GM23338 (cell line): ENCODE results near the gene TNNT2. TPM values are rescaled to one million over a fixed set of nuclear protein-coding genes. Genes with fewer than 3 reads are reported as not detected.

Experiments
- ATAC-seq: fragments of 200-7000 bp; cut with Tn5 transposase; 3 replicates; pipeline ENCODE4 v1.9.1; 2020
- DNase-seq: peaks from one replicate; pipeline ENCODE4 v3.0.0-alpha.2; 2015; ENCODE audit warnings: low spot score
- H2AFZ ChIP-seq: fragments of 200-600 bp; sonication (generic); 2 replicates; pipeline ENCODE4 v1.8.0; 2016; ENCODE audit warnings: antibody characterized with exemption, mild to moderate bottlenecking, moderate library complexity
- H3F3A ChIP-seq: fragments of 200-600 bp; sonication (generic); replicated peaks from 2 replicates; pipeline ENCODE4 v1.8.0; 2017; ENCODE audit warnings: antibody characterized with exemption, mixed run types, low read depth
- H3K27ac ChIP-seq: fragments of 200-600 bp; sonication (generic); 2 replicates; pipeline ENCODE4 v1.6.1; 2016; ENCODE audit warnings: low read depth
- H3K27me3 ChIP-seq: fragments of 200-600 bp; sonication (generic); 2 replicates; pipeline ENCODE4 v1.8.0; 2016; ENCODE audit warnings: mild to moderate bottlenecking, mixed run types, moderate library complexity; ENCODE audit not compliant: insufficient read depth
- H3K36me3 ChIP-seq: fragments of 200-600 bp; sonication (generic); 2 replicates; pipeline ENCODE4 v1.8.0; 2016; ENCODE audit warnings: mild to moderate bottlenecking; ENCODE audit not compliant: insufficient read depth
- H3K4me1 ChIP-seq: fragments of 200-600 bp; sonication (generic); 2 replicates; pipeline ENCODE4 v1.8.0; 2016; ENCODE audit warnings: mild to moderate bottlenecking, moderate library complexity; ENCODE audit not compliant: insufficient read depth
- H3K4me2 ChIP-seq: fragments of 200-600 bp; sonication (generic); 2 replicates; pipeline ENCODE4 v1.7.1; 2017; ENCODE audit warnings: mixed run types
- H3K4me3 ChIP-seq: fragments of 200-600 bp; sonication (generic); 2 replicates; pipeline ENCODE4 v1.6.1; 2016; ENCODE audit warnings: mixed run types
- H3K79me2 ChIP-seq: fragments of 200-600 bp; sonication (generic); replicated peaks from 2 replicates; pipeline ENCODE4 v1.8.0; 2017; ENCODE audit warnings: mild to moderate bottlenecking; ENCODE audit not compliant: insufficient read depth
- H3K9me2 ChIP-seq: fragments of 200-600 bp; sonication (generic); 2 replicates; pipeline ENCODE4 v1.8.0; 2017; ENCODE audit not compliant: insufficient read depth
- H4K20me1 ChIP-seq: fragments of 200-600 bp; sonication (generic); replicated peaks from 2 replicates; pipeline ENCODE4 v1.8.0; 2017; ENCODE audit warnings: mild to moderate bottlenecking; ENCODE audit not compliant: insufficient read depth
- H3K27ac Mint-ChIP-seq: 2 replicates; pipeline ENCODE4 v1.8.0; 2020; ENCODE audit warnings: inconsistent platforms, mild to moderate bottlenecking, moderate library complexity, mixed read lengths
- H3K27me3 Mint-ChIP-seq: 3 replicates; pipeline ENCODE4 v1.8.0; 2022; ENCODE audit warnings: low read depth, mild to moderate bottlenecking, moderate library complexity, mixed read lengths, inconsistent platforms; ENCODE audit not compliant: insufficient read depth, poor library complexity
- H3K36me3 Mint-ChIP-seq: 3 replicates; pipeline ENCODE4 v1.8.0; 2021; ENCODE audit warnings: low read depth, mild to moderate bottlenecking, inconsistent platforms, moderate library complexity, mixed read lengths
- H3K4me1 Mint-ChIP-seq: 3 replicates; pipeline ENCODE4 v1.8.0; 2020; ENCODE audit warnings: mild to moderate bottlenecking, inconsistent platforms, mixed read lengths
- H3K4me3 Mint-ChIP-seq: 3 replicates; pipeline ENCODE4 v1.8.0; 2021; ENCODE audit warnings: moderate library complexity, mild to moderate bottlenecking, inconsistent platforms, mixed read lengths
- H3K9me3 Mint-ChIP-seq: 3 replicates; pipeline ENCODE4 v1.8.0; 2020; ENCODE audit warnings: moderate library complexity, mild to moderate bottlenecking, inconsistent platforms, mixed read lengths
- CREB1 ChIP-seq: fragments of 250-450 bp; sonication (Bioruptor Pico); IDR thresholded peaks from 2 replicates; pipeline ENCODE4 v1.5.0; 2020; ENCODE audit warnings: low read depth, mild to moderate bottlenecking, moderate library complexity
- EZH2 ChIP-seq: fragments of 200-600 bp; sonication (generic); IDR thresholded peaks from one replicate; pipeline ENCODE4 v1.8.0; 2017; ENCODE audit warnings: antibody characterized with exemption, mild to moderate bottlenecking, low read depth; ENCODE audit not compliant: unreplicated experiment
- EZH2phosphoT487 ChIP-seq: fragments of 200-600 bp; sonication (generic); IDR thresholded peaks from one replicate; pipeline ENCODE4 v1.8.1; 2018; ENCODE audit warnings: antibody characterized with exemption; ENCODE audit not compliant: unreplicated experiment
- JUNB ChIP-seq: IDR thresholded peaks from one replicate; pipeline ENCODE4 v1.6.1; 2016; ENCODE audit warnings: antibody characterized with exemption; ENCODE audit not compliant: unreplicated experiment
- NANOG ChIP-seq: IDR thresholded peaks from 2 replicates; pipeline ENCODE4 v1.6.1; 2016; ENCODE audit warnings: antibody characterized with exemption, borderline replicate concordance
- POLR2AphosphoS5 ChIP-seq: IDR thresholded peaks from 2 replicates; pipeline ENCODE4 v1.6.1; 2016; ENCODE audit warnings: antibody characterized with exemption, low read depth
- ZNF114 ChIP-seq: fragments of 250-450 bp; sonication (Bioruptor Pico); IDR thresholded peaks from 2 replicates; pipeline ENCODE4 v1.5.0; 2020; ENCODE audit warnings: mild to moderate bottlenecking, moderate library complexity
- ZNF331 ChIP-seq: fragments of 250-450 bp; sonication (Bioruptor Pico); IDR thresholded peaks from 2 replicates; pipeline ENCODE4 v1.5.0; 2020; ENCODE audit warnings: low read depth, mild to moderate bottlenecking, moderate library complexity
- polyA plus RNA-seq: library from polyadenylated mRNA; unstranded; fragments of >200 nt; fragmentation: Nextera tagmentation; extraction: Ambion mirVana; gene quantifications from 2 replicates; pipeline ENCODE4 v1.2.1, GENCODE V29; 2016
- total RNA-seq: library from RNA; depleted of rRNA; stranded (reverse); fragments of >200 nt; shearing (Covaris generic); gene quantifications from 2 replicates; pipeline ENCODE4 v1.2.3, GENCODE V29; 2014
- TF ChIP-seq, protein P1 (sequence below): fragments of 250-450 bp; sonication (Bioruptor Pico); IDR thresholded peaks from 2 replicates; pipeline ENCODE4 v1.5.0; 2020; ENCODE audit warnings: mild to moderate bottlenecking, moderate library complexity
- TF ChIP-seq, protein P2 (sequence below): IDR thresholded peaks from one replicate; pipeline ENCODE4 v1.6.1; 2018; ENCODE audit warnings: antibody characterized with exemption; ENCODE audit not compliant: unreplicated experiment
- TF ChIP-seq, protein P3 (sequence below), 2 experiments: fragments of 200-600 bp in 1 of 2; sonication (generic) in 1 of 2; conservative IDR thresholded peaks; 2 replicates each; pipeline versions ENCODE4 v1.5.1 to v1.6.1; 2016 to 2017; ENCODE audit warnings: antibody characterized with exemption in 2 of 2, low read depth in 2 of 2, mild to moderate bottlenecking in 2 of 2, moderate library complexity in 1 of 2

The TNNT2 gene
- total and polyA plus RNA-seq, 2 experiments from 2014 or later: 7.5 to 19.1 TPM

DNA sequence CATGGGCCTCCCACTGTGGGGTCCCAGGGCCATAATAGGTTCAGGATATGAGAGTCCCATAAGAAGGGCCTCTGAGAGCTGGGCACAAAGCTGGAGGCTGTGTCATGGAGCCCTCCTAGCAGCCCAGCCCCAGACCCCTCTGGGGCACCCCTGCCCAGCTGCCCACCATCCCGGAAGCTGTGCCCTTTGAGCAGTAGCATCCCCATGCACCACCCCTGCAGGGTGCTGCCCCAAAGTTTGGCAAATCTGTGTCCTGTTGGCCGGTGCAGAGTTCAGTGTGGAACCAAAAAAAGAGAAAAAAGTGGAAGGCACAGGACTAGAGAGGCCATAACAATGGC lies 17.6 kb downstream of the TNNT2 start:
- H3K27me3 Mint-ChIP-seq: peaks cover 25% of the 10 kb centered on the region
- TF ChIP-seq, protein P1, sequence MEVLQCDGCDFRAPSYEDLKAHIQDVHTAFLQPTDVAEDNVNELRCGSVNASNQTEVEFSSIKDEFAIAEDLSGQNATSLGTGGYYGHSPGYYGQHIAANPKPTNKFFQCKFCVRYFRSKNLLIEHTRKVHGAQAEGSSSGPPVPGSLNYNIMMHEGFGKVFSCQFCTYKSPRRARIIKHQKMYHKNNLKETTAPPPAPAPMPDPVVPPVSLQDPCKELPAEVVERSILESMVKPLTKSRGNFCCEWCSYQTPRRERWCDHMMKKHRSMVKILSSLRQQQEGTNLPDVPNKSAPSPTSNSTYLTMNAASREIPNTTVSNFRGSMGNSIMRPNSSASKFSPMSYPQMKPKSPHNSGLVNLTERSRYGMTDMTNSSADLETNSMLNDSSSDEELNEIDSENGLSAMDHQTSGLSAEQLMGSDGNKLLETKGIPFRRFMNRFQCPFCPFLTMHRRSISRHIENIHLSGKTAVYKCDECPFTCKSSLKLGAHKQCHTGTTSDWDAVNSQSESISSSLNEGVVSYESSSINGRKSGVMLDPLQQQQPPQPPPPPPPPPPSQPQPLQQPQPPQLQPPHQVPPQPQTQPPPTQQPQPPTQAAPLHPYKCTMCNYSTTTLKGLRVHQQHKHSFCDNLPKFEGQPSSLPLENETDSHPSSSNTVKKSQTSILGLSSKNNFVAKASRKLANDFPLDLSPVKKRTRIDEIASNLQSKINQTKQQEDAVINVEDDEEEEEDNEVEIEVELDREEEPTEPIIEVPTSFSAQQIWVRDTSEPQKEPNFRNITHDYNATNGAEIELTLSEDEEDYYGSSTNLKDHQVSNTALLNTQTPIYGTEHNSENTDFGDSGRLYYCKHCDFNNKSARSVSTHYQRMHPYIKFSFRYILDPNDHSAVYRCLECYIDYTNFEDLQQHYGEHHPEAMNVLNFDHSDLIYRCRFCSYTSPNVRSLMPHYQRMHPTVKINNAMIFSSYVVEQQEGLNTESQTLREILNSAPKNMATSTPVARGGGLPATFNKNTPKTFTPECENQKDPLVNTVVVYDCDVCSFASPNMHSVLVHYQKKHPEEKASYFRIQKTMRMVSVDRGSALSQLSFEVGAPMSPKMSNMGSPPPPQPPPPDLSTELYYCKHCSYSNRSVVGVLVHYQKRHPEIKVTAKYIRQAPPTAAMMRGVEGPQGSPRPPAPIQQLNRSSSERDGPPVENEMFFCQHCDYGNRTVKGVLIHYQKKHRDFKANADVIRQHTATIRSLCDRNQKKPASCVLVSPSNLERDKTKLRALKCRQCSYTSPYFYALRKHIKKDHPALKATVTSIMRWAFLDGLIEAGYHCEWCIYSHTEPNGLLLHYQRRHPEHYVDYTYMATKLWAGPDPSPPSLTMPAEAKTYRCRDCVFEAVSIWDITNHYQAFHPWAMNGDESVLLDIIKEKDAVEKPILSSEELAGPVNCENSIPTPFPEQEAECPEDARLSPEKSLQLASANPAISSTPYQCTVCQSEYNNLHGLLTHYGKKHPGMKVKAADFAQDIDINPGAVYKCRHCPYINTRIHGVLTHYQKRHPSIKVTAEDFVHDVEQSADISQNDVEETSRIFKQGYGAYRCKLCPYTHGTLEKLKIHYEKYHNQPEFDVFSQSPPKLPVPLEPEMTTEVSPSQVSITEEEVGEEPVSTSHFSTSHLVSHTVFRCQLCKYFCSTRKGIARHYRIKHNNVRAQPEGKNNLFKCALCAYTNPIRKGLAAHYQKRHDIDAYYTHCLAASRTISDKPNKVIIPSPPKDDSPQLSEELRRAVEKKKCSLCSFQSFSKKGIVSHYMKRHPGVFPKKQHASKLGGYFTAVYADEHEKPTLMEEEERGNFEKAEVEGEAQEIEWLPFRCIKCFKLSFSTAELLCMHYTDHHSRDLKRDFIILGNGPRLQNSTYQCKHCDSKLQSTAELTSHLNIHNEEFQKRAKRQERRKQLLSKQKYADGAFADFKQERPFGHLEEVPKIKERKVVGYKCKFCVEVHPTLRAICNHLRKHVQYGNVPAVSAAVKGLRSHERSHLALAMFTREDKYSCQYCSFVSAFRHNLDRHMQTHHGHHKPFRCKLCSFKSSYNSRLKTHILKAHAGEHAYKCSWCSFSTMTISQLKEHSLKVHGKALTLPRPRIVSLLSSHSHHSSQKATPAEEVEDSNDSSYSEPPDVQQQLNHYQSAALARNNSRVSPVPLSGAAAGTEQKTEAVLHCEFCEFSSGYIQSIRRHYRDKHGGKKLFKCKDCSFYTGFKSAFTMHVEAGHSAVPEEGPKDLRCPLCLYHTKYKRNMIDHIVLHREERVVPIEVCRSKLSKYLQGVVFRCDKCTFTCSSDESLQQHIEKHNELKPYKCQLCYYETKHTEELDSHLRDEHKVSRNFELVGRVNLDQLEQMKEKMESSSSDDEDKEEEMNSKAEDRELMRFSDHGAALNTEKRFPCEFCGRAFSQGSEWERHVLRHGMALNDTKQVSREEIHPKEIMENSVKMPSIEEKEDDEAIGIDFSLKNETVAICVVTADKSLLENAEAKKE (CRISPR knock-in tag): no peak
- TF ChIP-seq, protein P2, sequence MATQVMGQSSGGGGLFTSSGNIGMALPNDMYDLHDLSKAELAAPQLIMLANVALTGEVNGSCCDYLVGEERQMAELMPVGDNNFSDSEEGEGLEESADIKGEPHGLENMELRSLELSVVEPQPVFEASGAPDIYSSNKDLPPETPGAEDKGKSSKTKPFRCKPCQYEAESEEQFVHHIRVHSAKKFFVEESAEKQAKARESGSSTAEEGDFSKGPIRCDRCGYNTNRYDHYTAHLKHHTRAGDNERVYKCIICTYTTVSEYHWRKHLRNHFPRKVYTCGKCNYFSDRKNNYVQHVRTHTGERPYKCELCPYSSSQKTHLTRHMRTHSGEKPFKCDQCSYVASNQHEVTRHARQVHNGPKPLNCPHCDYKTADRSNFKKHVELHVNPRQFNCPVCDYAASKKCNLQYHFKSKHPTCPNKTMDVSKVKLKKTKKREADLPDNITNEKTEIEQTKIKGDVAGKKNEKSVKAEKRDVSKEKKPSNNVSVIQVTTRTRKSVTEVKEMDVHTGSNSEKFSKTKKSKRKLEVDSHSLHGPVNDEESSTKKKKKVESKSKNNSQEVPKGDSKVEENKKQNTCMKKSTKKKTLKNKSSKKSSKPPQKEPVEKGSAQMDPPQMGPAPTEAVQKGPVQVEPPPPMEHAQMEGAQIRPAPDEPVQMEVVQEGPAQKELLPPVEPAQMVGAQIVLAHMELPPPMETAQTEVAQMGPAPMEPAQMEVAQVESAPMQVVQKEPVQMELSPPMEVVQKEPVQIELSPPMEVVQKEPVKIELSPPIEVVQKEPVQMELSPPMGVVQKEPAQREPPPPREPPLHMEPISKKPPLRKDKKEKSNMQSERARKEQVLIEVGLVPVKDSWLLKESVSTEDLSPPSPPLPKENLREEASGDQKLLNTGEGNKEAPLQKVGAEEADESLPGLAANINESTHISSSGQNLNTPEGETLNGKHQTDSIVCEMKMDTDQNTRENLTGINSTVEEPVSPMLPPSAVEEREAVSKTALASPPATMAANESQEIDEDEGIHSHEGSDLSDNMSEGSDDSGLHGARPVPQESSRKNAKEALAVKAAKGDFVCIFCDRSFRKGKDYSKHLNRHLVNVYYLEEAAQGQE: no peak
- TF ChIP-seq CREB1 (no peak), JUNB (no peak), EZH2phosphoT487 (no peak), POLR2AphosphoS5 (no peak), NANOG (no peak), EZH2 (no peak), ZNF331 (no peak), ZNF114 (CRISPR knock-in tag) (no peak)
- TF ChIP-seq, protein P3, sequence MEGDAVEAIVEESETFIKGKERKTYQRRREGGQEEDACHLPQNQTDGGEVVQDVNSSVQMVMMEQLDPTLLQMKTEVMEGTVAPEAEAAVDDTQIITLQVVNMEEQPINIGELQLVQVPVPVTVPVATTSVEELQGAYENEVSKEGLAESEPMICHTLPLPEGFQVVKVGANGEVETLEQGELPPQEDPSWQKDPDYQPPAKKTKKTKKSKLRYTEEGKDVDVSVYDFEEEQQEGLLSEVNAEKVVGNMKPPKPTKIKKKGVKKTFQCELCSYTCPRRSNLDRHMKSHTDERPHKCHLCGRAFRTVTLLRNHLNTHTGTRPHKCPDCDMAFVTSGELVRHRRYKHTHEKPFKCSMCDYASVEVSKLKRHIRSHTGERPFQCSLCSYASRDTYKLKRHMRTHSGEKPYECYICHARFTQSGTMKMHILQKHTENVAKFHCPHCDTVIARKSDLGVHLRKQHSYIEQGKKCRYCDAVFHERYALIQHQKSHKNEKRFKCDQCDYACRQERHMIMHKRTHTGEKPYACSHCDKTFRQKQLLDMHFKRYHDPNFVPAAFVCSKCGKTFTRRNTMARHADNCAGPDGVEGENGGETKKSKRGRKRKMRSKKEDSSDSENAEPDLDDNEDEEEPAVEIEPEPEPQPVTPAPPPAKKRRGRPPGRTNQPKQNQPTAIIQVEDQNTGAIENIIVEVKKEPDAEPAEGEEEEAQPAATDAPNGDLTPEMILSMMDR (conservative IDR thresholded peaks at IDR 0.05; ENCODE audit: low read depth in 2 of 2): no peak
- Histone ChIP-seq H3K4me3 (no peak overlapping the region), H3K9me2 (no peaks in the 10 kb centered on the region), H3K27me3 (no peaks in the 10 kb centered on the region), H3F3A (no peaks in the 10 kb centered on the region), H3K27ac (no peak overlapping the region), H3K4me1 (peaks cover 9% of the 10 kb centered on the region), H2AFZ (no peak overlapping the region), H3K79me2 (no peaks in the 10 kb centered on the region), H3K36me3 (no peaks in the 10 kb centered on the region), H4K20me1 (no peaks in the 10 kb centered on the region), H3K4me2 (no peak overlapping the region)
- no peak for DNase-seq
- no peaks in the 10 kb centered on the region for H3K36me3 Mint-ChIP-seq
- peak overlapping the region; percentile 36; the same call in 1 of the 2 replicates for H3K27ac Mint-ChIP-seq
- no peaks in the 10 kb centered on the region for H3K9me3 Mint-ChIP-seq
- peaks cover 20% of the 10 kb centered on the region for H3K4me1 Mint-ChIP-seq
- no peak overlapping the region for H3K4me3 Mint-ChIP-seq
- ATAC-seq: no peak
